ENCODE data around the gene CDHR1. TPM values are rescaled to one million over a fixed set of nuclear protein-coding genes. Genes with fewer than 3 reads are reported as not detected.

Gene CDHR1
- total RNA-seq, 1 experiment from 2014 or later: 6.6 TPM

DNA sequence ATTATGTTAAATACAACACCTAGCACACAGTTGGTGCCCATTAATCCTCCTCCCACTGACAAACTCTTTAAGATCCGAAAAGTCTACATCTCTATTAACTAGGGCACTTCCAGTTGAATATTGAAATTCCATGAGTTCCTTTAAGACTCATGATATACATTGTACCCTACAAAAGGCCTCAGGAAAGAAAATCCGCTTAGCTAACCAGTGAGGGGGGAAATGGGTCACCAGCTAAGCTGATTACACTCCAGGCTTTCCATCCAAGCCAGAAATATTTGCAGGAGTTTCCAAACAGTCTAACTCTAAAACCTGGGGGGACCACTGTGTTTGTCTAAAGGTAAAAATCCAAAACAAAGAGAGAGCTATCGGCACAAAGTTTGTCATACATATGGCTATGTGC is 32.3 kb downstream of the CDHR1 start:
- H3K27me3 Mint-ChIP-seq (ENCODE audit: low read depth): peaks cover 46% of the 10 kb centered on the region
- H3K56ac ChIP-seq (ENCODE audit: insufficient read length, low read depth, low read length): no peak overlapping the region

More for the DNA sequence above, 32.3 kb downstream of the CDHR1 start:
- H3K27ac Mint-ChIP-seq: no peak overlapping the region
- Histone ChIP-seq H3K23me2 (ENCODE audit: insufficient read length, low read depth, low read length, poor library complexity, severe bottlenecking) (no peaks in the 10 kb centered on the region), H3K4ac (ENCODE audit: low read depth, low read length) (no peak overlapping the region), H4K8ac (replicated peaks; ENCODE audit: insufficient read length, low read depth, low read length) (no peak overlapping the region), H3K9me3 (ENCODE audit: control insufficient read depth, low read depth, low read length) (no peaks in the 10 kb centered on the region), H3K4me1 (ENCODE audit: insufficient read depth, low read length) (no peaks in the 10 kb centered on the region), H2BK15ac (ENCODE audit: low read depth, low read length) (no peak overlapping the region), H3K27ac (ENCODE audit: insufficient read length, low read depth, low read length) (no peak overlapping the region), H3K18ac (ENCODE audit: insufficient read length, low read depth, low read length) (no peak overlapping the region), H3K79me1 (ENCODE audit: insufficient read depth, low read depth, low read length, poor library complexity, severe bottlenecking) (no peaks in the 10 kb centered on the region), H3K9ac (ENCODE audit: extremely low read depth, insufficient read length, low read length) (no peak overlapping the region), H3K79me2 (ENCODE audit: insufficient read depth, low read length) (no peaks in the 10 kb centered on the region), H3K27me3 (ENCODE audit: insufficient read depth, low read length) (no peaks in the 10 kb centered on the region; the same call in 1 of the 2 replicates), H4K20me1 (ENCODE audit: control insufficient read depth, insufficient read depth, insufficient read length) (no peaks in the 10 kb centered on the region), H4K91ac (ENCODE audit: insufficient read length, low read depth, low read length) (no peak overlapping the region), H3K14ac (ENCODE audit: insufficient read depth, low read length) (no peak overlapping the region), H2AK5ac (ENCODE audit: insufficient read length, low read length) (no peak overlapping the region), H2BK120ac (ENCODE audit: low read depth, low read length, poor library complexity, severe bottlenecking) (no peak overlapping the region), H3K23ac (ENCODE audit: insufficient read length, low read depth, low read length) (no peak overlapping the region), H2BK20ac (ENCODE audit: low read depth, low read length, poor library complexity, severe bottlenecking) (no peak overlapping the region), H2BK12ac (ENCODE audit: insufficient read length, low read depth, low read length) (no peak overlapping the region), H3K4me2 (ENCODE audit: insufficient read depth, insufficient read length, low read length) (no peak overlapping the region), H2AFZ (ENCODE audit: low read length) (no peak overlapping the region), H2BK5ac (ENCODE audit: insufficient read length, low read length) (no peak overlapping the region), H3T11ph (ENCODE audit: low read length) (no peak overlapping the region), H4K5ac (ENCODE audit: insufficient read length, low read depth, low read length) (no peak overlapping the region)
- H3K9me3 Mint-ChIP-seq: no peaks in the 10 kb centered on the region
- DNase-seq: no peak
- H3K4me1 Mint-ChIP-seq: no peaks in the 10 kb centered on the region
- no CpG with 5 or more reads among the region's 3 CpGs for WGBS (ENCODE audit: extremely low coverage, insufficient read length, low lambda C conversion rate)
- no peak overlapping the region for H3K4me3 Mint-ChIP-seq
- TF ChIP-seq CTCF (conservative IDR thresholded peaks at IDR 0.05): no peak
- H3K36me3 Mint-ChIP-seq (ENCODE audit: insufficient read depth in 1 of 3, low read depth in 3 of 3): no peaks in the 10 kb centered on the region; a peak in 1 of 7 replicates

Measured in H9 (cell line).